SU-DHL-6 (cell line): ENCODE results near the gene BANF1.

Experiments used
- CTCF ChIP-seq: fragments of 200-600 bp; sonication (generic); IDR thresholded peaks from one replicate; pipeline ENCODE4 v1.5.1; 2017; ENCODE audit warnings: antibody characterized with exemption, mild to moderate bottlenecking, low read length, moderate library complexity; ENCODE audit not compliant: insufficient read depth, poor library complexity, severe bottlenecking
- EZH2phosphoT487 ChIP-seq: fragments of 200-600 bp; sonication (generic), shearing (Covaris generic); conservative IDR thresholded peaks from 2 replicates; pipeline ENCODE4 v1.6.1; 2018; ENCODE audit warnings: mild to moderate bottlenecking, antibody characterized with exemption, low read length, moderate library complexity, mixed read lengths

GRCh38 chr11:66012946-66013761 lies 10.9 kb downstream of the BANF1 start:
- TF ChIP-seq CTCF (no peak), EZH2phosphoT487 (no peak)
